Measurements from ENCODE around the gene CEL.

- TF ChIP-seq CTCF (IDR thresholded peaks at IDR 0.05) (no peak), POLR2A (IDR thresholded peaks at IDR 0.05) (no peak)
Measured at GRCh38 chr9:133094842-133095393, 33.1 kb downstream of the CEL start.

Measured in lower leg skin (tissue), 3 donors.